ENCODE measurements around the gene ATP2A3.

DNA sequence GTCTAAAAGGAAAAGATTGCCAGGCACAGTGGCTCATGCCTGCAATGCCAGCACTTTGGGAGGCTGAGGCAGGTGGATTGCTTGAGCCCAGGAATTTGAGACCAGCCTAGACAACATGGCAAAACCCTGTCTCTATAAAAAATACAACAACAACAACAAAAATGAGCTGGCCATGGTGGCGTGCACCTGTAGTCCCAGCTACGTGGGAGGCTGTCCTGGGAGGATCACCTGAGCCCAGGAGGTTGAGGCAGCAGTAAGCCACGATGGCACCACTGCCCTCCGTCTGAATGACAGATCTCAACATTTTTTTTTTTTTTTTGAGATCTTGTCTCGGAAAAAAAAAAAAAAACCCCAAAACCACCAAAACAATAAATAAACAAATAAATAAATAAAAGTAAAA lies 28.1 kb upstream of the ATP2A3 start:
- TF ChIP-seq, protein P1, sequence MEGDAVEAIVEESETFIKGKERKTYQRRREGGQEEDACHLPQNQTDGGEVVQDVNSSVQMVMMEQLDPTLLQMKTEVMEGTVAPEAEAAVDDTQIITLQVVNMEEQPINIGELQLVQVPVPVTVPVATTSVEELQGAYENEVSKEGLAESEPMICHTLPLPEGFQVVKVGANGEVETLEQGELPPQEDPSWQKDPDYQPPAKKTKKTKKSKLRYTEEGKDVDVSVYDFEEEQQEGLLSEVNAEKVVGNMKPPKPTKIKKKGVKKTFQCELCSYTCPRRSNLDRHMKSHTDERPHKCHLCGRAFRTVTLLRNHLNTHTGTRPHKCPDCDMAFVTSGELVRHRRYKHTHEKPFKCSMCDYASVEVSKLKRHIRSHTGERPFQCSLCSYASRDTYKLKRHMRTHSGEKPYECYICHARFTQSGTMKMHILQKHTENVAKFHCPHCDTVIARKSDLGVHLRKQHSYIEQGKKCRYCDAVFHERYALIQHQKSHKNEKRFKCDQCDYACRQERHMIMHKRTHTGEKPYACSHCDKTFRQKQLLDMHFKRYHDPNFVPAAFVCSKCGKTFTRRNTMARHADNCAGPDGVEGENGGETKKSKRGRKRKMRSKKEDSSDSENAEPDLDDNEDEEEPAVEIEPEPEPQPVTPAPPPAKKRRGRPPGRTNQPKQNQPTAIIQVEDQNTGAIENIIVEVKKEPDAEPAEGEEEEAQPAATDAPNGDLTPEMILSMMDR (IDR thresholded peaks at IDR 0.05), result no peak
- no peak for TF ChIP-seq POLR2A (IDR thresholded peaks at IDR 0.05)

All from prostate gland (tissue), 2 donors.